Body of pancreas (tissue), 4 donors: ENCODE data around the gene CDK17. TPM values are rescaled to one million over a fixed set of nuclear protein-coding genes. Genes with fewer than 3 reads are reported as not detected.

Experiments
- ATAC-seq: fragments of 150-250 bp; one replicate; pipeline ENCODE4 v1.9.1; 2016
- DNase-seq, 4 donors: peaks; one replicate each; pipeline ENCODE4 v3.0.0-alpha.2; 2019
- H3K27ac ChIP-seq, 4 donors: fragments of 200-600 bp; sonication (generic); 1 replicate in 3 of 4; 2 replicates in 1 of 4; pipeline versions ENCODE4 v1.5.1 to v1.6.1; 2016 to 2019; ENCODE audit warnings: mild to moderate bottlenecking in 1 of 4, mixed read lengths in 1 of 4, moderate library complexity in 1 of 4
- H3K27me3 ChIP-seq, 2 donors: fragments of 200-600 bp; sonication (generic); one replicate each; pipeline ENCODE4 v1.6.0; 2016; ENCODE audit warnings: mild to moderate bottlenecking in 1 of 2
- H3K36me3 ChIP-seq, 2 donors: fragments of 200-600 bp; sonication (generic); replicated peaks in 1 of 2; 2 replicates each; pipeline ENCODE4 v1.5.1; 2016; ENCODE audit warnings: low read depth in 2 of 2; ENCODE audit not compliant: insufficient read depth in 1 of 2
- H3K4me1 ChIP-seq: fragments of 200-600 bp; sonication (generic); one replicate; pipeline ENCODE4 v1.6.0; 2016
- H3K4me3 ChIP-seq, 2 donors: fragments of 200-600 bp; sonication (generic); 1 replicate in 1 of 2; 2 replicates in 1 of 2; pipeline ENCODE4 v1.5.1; 2016 to 2019
- H3K9me3 ChIP-seq, 3 donors: fragments of 200-600 bp; sonication (generic); 1 replicate in 2 of 3; 2 replicates in 1 of 3; pipeline ENCODE4 v1.5.1; 2016
- POLR2A ChIP-seq, 3 donors: fragments of 450-650 bp; IDR thresholded peaks; one replicate each; pipeline ENCODE4 v1.6.1; 2016; ENCODE audit warnings: antibody characterized with exemption in 3 of 3, mild to moderate bottlenecking in 2 of 3
- WGBS, 2 donors: methylation state at CpG; one replicate each; pipeline ENCODE4 v1.1.5; 2017; 5-methylcytosine and 5-hydroxymethylcytosine counted together
- intact Hi-C: fragments of 100-400 bp; cut with DNase I; formaldehyde crosslinking; loops from one replicate; pipeline ENCODE4 v1.15.1; 2023
- total RNA-seq, 2 donors: library from RNA; depleted of rRNA; stranded (reverse); fragments of >200 nt; gene quantifications; one replicate each; pipeline ENCODE4 v1.1.0, GENCODE V29; 2016
- TF ChIP-seq, protein P1 (sequence below), 7 experiments: fragments of 450-650 bp in 4 of 7; fragments of 200-600 bp in 3 of 7; sonication (generic) in 3 of 7; IDR thresholded peaks; one replicate each; pipeline ENCODE4 v1.5.1; 2016 to 2019; ENCODE audit warnings: antibody characterized with exemption in 7 of 7

CDK17 gene
- total RNA-seq, 2 donors from 2014 or later: 17.5 to 29.8 TPM

GRCh38 chr12:96274331-96274730, 125.9 kb downstream of the CDK17 start:
- no peak overlapping the region for H3K27ac ChIP-seq
- H3K4me3 ChIP-seq: no peak overlapping the region
- ATAC-seq: no peak
- DNase-seq: no peak
- peaks cover 0 to 2% of the 10 kb centered on the region in 2 donors for H3K36me3 ChIP-seq
- intact Hi-C loops: no loop called here
- H3K4me1 ChIP-seq: no peaks in the 10 kb centered on the region
- H3K27me3 ChIP-seq: no peaks in the 10 kb centered on the region
- no peak for TF ChIP-seq POLR2A (IDR thresholded peaks at IDR 0.05)
- TF ChIP-seq, protein P1, sequence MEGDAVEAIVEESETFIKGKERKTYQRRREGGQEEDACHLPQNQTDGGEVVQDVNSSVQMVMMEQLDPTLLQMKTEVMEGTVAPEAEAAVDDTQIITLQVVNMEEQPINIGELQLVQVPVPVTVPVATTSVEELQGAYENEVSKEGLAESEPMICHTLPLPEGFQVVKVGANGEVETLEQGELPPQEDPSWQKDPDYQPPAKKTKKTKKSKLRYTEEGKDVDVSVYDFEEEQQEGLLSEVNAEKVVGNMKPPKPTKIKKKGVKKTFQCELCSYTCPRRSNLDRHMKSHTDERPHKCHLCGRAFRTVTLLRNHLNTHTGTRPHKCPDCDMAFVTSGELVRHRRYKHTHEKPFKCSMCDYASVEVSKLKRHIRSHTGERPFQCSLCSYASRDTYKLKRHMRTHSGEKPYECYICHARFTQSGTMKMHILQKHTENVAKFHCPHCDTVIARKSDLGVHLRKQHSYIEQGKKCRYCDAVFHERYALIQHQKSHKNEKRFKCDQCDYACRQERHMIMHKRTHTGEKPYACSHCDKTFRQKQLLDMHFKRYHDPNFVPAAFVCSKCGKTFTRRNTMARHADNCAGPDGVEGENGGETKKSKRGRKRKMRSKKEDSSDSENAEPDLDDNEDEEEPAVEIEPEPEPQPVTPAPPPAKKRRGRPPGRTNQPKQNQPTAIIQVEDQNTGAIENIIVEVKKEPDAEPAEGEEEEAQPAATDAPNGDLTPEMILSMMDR (IDR thresholded peaks at IDR 0.05): no peak
- no peaks in the 10 kb centered on the region for H3K9me3 ChIP-seq

- ATAC-seq (no peak), DNase-seq (no peak)
- H3K27me3 ChIP-seq: no peaks in the 10 kb centered on the region
- no peaks in the 10 kb centered on the region for H3K9me3 ChIP-seq
- WGBS, 2 donors: 69 to 73% methylated on average over 8 of the region's 8 CpGs
- intact Hi-C loops: no loop called here
- H3K36me3 ChIP-seq: peaks cover 0 to 2% of the 10 kb centered on the region in 2 donors
- no peak overlapping the region for H3K27ac ChIP-seq
- no peak for TF ChIP-seq POLR2A (IDR thresholded peaks at IDR 0.05)
- TF ChIP-seq, protein P1 (IDR thresholded peaks at IDR 0.05): no peak
- no peaks in the 10 kb centered on the region for H3K4me1 ChIP-seq
- no peak overlapping the region for H3K4me3 ChIP-seq
These were observed 128.6 kb downstream of the CDK17 start for GRCh38 chr12:96271469-96272199.

DNA sequence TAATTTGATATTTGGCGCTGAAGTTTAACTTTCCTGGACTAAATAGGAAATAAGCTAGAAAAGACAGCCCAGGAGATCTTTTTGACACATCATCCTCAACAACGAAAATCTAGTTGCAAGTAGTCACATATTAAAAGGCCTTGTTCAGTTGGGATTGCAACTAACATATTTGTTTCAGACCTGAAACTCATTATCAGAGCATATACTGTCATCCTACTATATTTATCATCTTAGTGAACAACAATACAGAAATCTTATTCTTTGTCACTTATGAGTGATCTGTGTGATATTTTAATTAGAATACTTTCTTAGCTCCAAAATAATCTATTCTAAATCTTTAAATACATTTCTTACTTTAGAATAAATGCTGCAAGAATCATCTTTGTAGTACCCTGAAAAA, 134.0 kb downstream of the CDK17 start:
- 61 to 62% methylated on average over 2 of the region's 2 CpGs for whole genome bisulfite sequencing, 2 donors
- DNase-seq: no peak
- TF ChIP-seq, protein P1 (IDR thresholded peaks at IDR 0.05): no peak
- no peak for TF ChIP-seq POLR2A (IDR thresholded peaks at IDR 0.05)
- Histone ChIP-seq H3K4me1 (peaks cover 37% of the 10 kb centered on the region), H3K36me3 (peaks cover 0 to 2% of the 10 kb centered on the region in 2 donors), H3K27me3 (no peaks in the 10 kb centered on the region), H3K9me3 (no peaks in the 10 kb centered on the region), H3K27ac (no peak overlapping the region), H3K4me3 (no peak overlapping the region)
- intact Hi-C loops: no loop called here
- no peak for ATAC-seq

DNA sequence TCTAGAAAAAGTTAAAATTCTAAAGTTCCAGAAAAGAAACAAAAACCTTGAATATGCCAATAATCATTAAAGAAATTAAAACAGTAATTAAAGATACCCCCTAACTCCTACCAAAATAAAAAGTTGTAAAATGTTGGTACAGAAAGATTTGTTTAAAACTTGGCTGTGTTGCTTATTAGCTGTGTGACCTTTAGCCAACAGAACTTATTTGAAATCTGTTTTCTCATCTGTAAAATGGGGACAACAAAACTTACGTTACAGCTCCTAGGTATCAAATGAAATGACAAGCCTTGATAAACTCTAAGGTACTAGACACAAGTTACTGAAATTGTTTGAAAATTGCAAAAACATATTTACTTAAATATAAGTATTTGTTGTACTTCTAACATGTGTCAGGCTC, 134.4 kb downstream of the CDK17 start:
- TF ChIP-seq, protein P1 (IDR thresholded peaks at IDR 0.05): no peak
- Histone ChIP-seq H3K36me3 (peaks cover 0 to 2% of the 10 kb centered on the region in 2 donors), H3K27me3 (no peaks in the 10 kb centered on the region), H3K4me3 (no peak overlapping the region), H3K27ac (no peak overlapping the region), H3K9me3 (no peaks in the 10 kb centered on the region), H3K4me1 (peaks cover 41% of the 10 kb centered on the region)
- intact Hi-C loops: no loop called here
- 34 to 50% methylated on average over 1 of the region's 1 CpG for WGBS, 2 donors
- ATAC-seq: no peak
- DNase-seq: no peak

DNA sequence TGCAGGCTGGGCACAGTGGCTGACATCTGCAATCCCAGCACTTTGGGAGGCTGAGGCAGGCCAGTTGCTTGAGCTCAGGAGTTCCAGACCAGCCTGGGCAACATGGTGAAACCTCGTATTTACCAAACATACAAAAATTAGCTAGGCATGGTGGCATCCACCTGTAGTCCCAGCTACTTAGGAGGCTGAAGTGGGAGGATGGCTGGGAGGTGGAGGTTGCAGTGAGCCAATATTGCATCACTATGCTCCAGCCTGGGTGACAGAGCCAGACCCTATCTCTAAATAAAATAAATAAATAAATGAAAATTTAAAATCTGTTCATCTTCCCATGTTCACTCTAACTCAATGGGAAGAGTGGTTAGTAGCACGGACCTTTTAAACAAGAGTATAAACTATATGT, 134.8 kb downstream of the CDK17 start:
- TF ChIP-seq, protein P1 (IDR thresholded peaks at IDR 0.05): no peak
- no peak for TF ChIP-seq POLR2A (IDR thresholded peaks at IDR 0.05)
- intact Hi-C loops: no loop called here
- WGBS, 2 donors: 67 to 85% methylated on average over 2 of the region's 2 CpGs
- Histone ChIP-seq H3K4me1 (peaks cover 44% of the 10 kb centered on the region), H3K36me3 (peaks cover 0 to 2% of the 10 kb centered on the region in 2 donors), H3K27ac (no peak overlapping the region), H3K27me3 (no peaks in the 10 kb centered on the region), H3K4me3 (no peak overlapping the region), H3K9me3 (no peaks in the 10 kb centered on the region)
- DNase-seq: no peak
- no peak for ATAC-seq
